Colonic mucosa (tissue), 4 donors: ENCODE measurements around the gene CDKAL1. TPM values are rescaled to one million over a fixed set of nuclear protein-coding genes. Genes with fewer than 3 reads are reported as not detected.
A peak's percentile ranks its signal among the peaks of the same experiment; 100 is the strongest.

ENCODE experiments used
- DNase-seq: peaks from one replicate; pipeline ENCODE4 v3.0.0-alpha.2; 2020
- H3K27ac ChIP-seq: fragments of 200-600 bp; one replicate; pipeline ENCODE4 v1.8.0; 2021
- H3K27me3 ChIP-seq: fragments of 200-600 bp; one replicate; pipeline ENCODE4 v1.8.0; 2021
- H3K36me3 ChIP-seq: fragments of 200-600 bp; one replicate; pipeline ENCODE4 v1.8.0; 2021
- H3K4me1 ChIP-seq: fragments of 200-600 bp; one replicate; pipeline ENCODE4 v1.8.0; 2021; ENCODE audit warnings: mild to moderate bottlenecking
- H3K4me3 ChIP-seq: fragments of 200-600 bp; one replicate; pipeline ENCODE4 v1.8.0; 2021
- H3K9ac ChIP-seq, 2 donors: one replicate each; pipeline ENCODE4 v1.7.0; 2013; ENCODE audit warnings: control low read depth in 2 of 2, low read depth in 2 of 2, low read length in 2 of 2
- H3K9me3 ChIP-seq: fragments of 200-600 bp; one replicate; pipeline ENCODE4 v1.8.0; 2021
- CTCF ChIP-seq: fragments of 200-600 bp; IDR thresholded peaks from one replicate; pipeline ENCODE4 v1.8.0; 2022; ENCODE audit warnings: antibody characterized with exemption, mild to moderate bottlenecking
- intact Hi-C: fragments of 100-400 bp; cut with DNase I; formaldehyde crosslinking; loops from one replicate; pipeline ENCODE4 v1.14.1; 2022
- total RNA-seq, 2 donors: library from RNA; stranded (reverse); fragmentation: NEBNext Ultra II Directional in 1 of 2; extraction: Animal tissue kit (Norgen Biotek cat#: 25700) in 1 of 2; gene quantifications; one replicate each; pipeline ENCODE4 v1.2.1, GENCODE V29; 2021
- donor health status: healthy.
- donor health status: DM: no; HTN: no; CAD: no.
- donor health status: DM: no; HTN: no; CAD: no.

Gene CDKAL1
- total RNA-seq, 2 donors from 2014 or later, result 13.8 to 14.2 TPM

- Histone ChIP-seq H3K27me3 (no peaks in the 10 kb centered on the region), H3K9me3 (no peaks in the 10 kb centered on the region), H3K4me3 (no peak overlapping the region), H3K27ac (no peak overlapping the region), H3K9ac (no peak overlapping the region), H3K4me1 (no peaks in the 10 kb centered on the region), H3K36me3 (no peaks in the 10 kb centered on the region)
- TF ChIP-seq CTCF, result no peak
- intact Hi-C loops, result loop anchor here (10.0 kb wide), 1 partner anchor 709 kb away; no protein-coding TSS in a partner anchor
- DNase-seq, result no peak
These were observed 341.2 kb downstream of the CDKAL1 start for GRCh38 chr6:20875369-20875963.

- H3K36me3 ChIP-seq, result no peaks in the 10 kb centered on the region
- no peaks in the 10 kb centered on the region for H3K4me1 ChIP-seq
- no peak overlapping the region for H3K4me3 ChIP-seq
- no peaks in the 10 kb centered on the region for H3K27me3 ChIP-seq
- DNase-seq, result no peak
- H3K9me3 ChIP-seq, result no peaks in the 10 kb centered on the region
- H3K27ac ChIP-seq, result no peak overlapping the region
- TF ChIP-seq CTCF, result no peak
- intact Hi-C loops, result loop anchor here (10.0 kb wide), 1 partner anchor 709 kb away; no protein-coding TSS in a partner anchor
- no peak overlapping the region for H3K9ac ChIP-seq
These were observed 341.8 kb downstream of the CDKAL1 start for GRCh38 chr6:20876036-20876435.

- Histone ChIP-seq H3K4me3 (no peak overlapping the region), H3K4me1 (no peaks in the 10 kb centered on the region), H3K27ac (no peak overlapping the region), H3K36me3 (no peaks in the 10 kb centered on the region), H3K27me3 (no peaks in the 10 kb centered on the region), H3K9me3 (no peaks in the 10 kb centered on the region), H3K9ac (no peak overlapping the region)
- DNase-seq, result no peak
- intact Hi-C loops, result loop anchor here (10.0 kb wide), 1 partner anchor 708 kb away; no protein-coding TSS in a partner anchor
- TF ChIP-seq CTCF, result no peak
These were observed 342.3 kb downstream of the CDKAL1 start for GRCh38 chr6:20876561-20876960.

- no peak for TF ChIP-seq CTCF
- Histone ChIP-seq H3K27ac (peak overlapping the region; percentile 48), H3K4me3 (no peak overlapping the region), H3K27me3 (no peaks in the 10 kb centered on the region), H3K36me3 (no peaks in the 10 kb centered on the region), H3K4me1 (no peaks in the 10 kb centered on the region), H3K9ac (no peak overlapping the region), H3K9me3 (no peaks in the 10 kb centered on the region)
- peak; percentile 32 for DNase-seq
- intact Hi-C loops, result loop anchor here (10.0 kb wide), 1 partner anchor 708 kb away; no protein-coding TSS in a partner anchor
These were observed 343.0 kb downstream of the CDKAL1 start for GRCh38 chr6:20877008-20877937.

- H3K9me3 ChIP-seq, result no peaks in the 10 kb centered on the region
These were observed 344.9 kb downstream of the CDKAL1 start for GRCh38 chr6:20879121-20879520.

More at GRCh38 chr6:20879121-20879520, 344.9 kb downstream of the CDKAL1 start:
- no peak overlapping the region for H3K9ac ChIP-seq
- no peaks in the 10 kb centered on the region for H3K36me3 ChIP-seq
- intact Hi-C loops, result loop anchor here (10.0 kb wide), 1 partner anchor 706 kb away; no protein-coding TSS in a partner anchor
- DNase-seq, result no peak
- no peak for TF ChIP-seq CTCF
- H3K4me1 ChIP-seq, result no peaks in the 10 kb centered on the region
- H3K27ac ChIP-seq, result no peak overlapping the region
- H3K27me3 ChIP-seq, result no peaks in the 10 kb centered on the region
- H3K4me3 ChIP-seq, result no peak overlapping the region
